Gastrocnemius medialis (tissue), 4 donors: ENCODE data around the gene ANKRD11. TPM values are rescaled to one million over a fixed set of nuclear protein-coding genes. Genes with fewer than 3 reads are reported as not detected.
A peak's percentile ranks its signal among the peaks of the same experiment; 100 is the strongest.

Source experiments
- ATAC-seq, 2 donors: fragments of 150-250 bp; one replicate each; pipeline ENCODE4 v1.9.1; 2016
- DNase-seq, 2 donors: peaks; one replicate each; pipeline ENCODE4 v3.0.0-alpha.2; 2019
- H3K27ac ChIP-seq, 4 donors: fragments of 200-600 bp; sonication (generic); 1 replicate in 1 of 4; 2 replicates in 3 of 4; pipeline ENCODE4 v1.5.1; 2016 to 2018; ENCODE audit warnings: mild to moderate bottlenecking in 2 of 4, moderate library complexity in 1 of 4
- H3K27me3 ChIP-seq, 3 donors: fragments of 200-600 bp; sonication (generic) in 2 of 3; 1 replicate in 1 of 3; 2 replicates in 2 of 3; pipeline versions ENCODE4 v1.5.1 to v1.6.0; 2016 to 2019; ENCODE audit warnings: mild to moderate bottlenecking in 1 of 3, moderate library complexity in 1 of 3
- H3K36me3 ChIP-seq, 2 donors: fragments of 200-600 bp; sonication (generic) in 1 of 2; one replicate each; pipeline ENCODE4 v1.5.1; 2017 to 2018
- H3K4me1 ChIP-seq, 2 donors: fragments of 200-600 bp; sonication (generic) in 1 of 2; one replicate each; pipeline ENCODE4 v1.5.1; 2016 to 2017; ENCODE audit warnings: mild to moderate bottlenecking in 2 of 2
- H3K4me3 ChIP-seq, 4 donors: fragments of 200-600 bp; sonication (generic) in 3 of 4; 1 replicate in 1 of 4; 2 replicates in 3 of 4; pipeline ENCODE4 v1.5.1; 2016 to 2019; ENCODE audit warnings: mild to moderate bottlenecking in 2 of 4
- H3K9me3 ChIP-seq, 3 donors: fragments of 200-600 bp; sonication (generic) in 2 of 3; 1 replicate in 1 of 3; 2 replicates in 2 of 3; pipeline ENCODE4 v1.5.1; 2016 to 2019
- CTCF ChIP-seq, 5 experiments: fragments of 450-650 bp in 3 of 5; fragments of 200-600 bp in 2 of 5; sonication (generic) in 2 of 5; IDR thresholded peaks in 4 of 5; conservative IDR thresholded peaks in 1 of 5; 1 replicate in 4 of 5; 2 replicates in 1 of 5; pipeline ENCODE4 v1.5.1; 2016 to 2019; ENCODE audit warnings: antibody characterized with exemption in 5 of 5, mild to moderate bottlenecking in 3 of 5, moderate library complexity in 3 of 5
- POLR2A ChIP-seq, 2 donors: fragments of 450-650 bp; IDR thresholded peaks; one replicate each; pipeline ENCODE4 v1.6.1; 2017; ENCODE audit warnings: antibody characterized with exemption in 2 of 2, mild to moderate bottlenecking in 2 of 2, moderate library complexity in 2 of 2
- in situ Hi-C, 4 donors: fragments of 200-750 bp; cut with MboI; loops; one replicate each; pipeline versions ENCODE4 v1.15.0 to v1.8.0; 2017; ENCODE audit warnings: low sequenced_read_pairs in 4 of 4
- intact Hi-C: fragments of 100-400 bp; cut with DNase I; formaldehyde crosslinking; loops from one replicate; pipeline ENCODE4 v1.15.1; 2023; ENCODE audit warnings: low total_unique reads
- total RNA-seq, 4 donors: library from RNA; depleted of rRNA; stranded (reverse); fragments of >200 nt; gene quantifications; one replicate each; pipeline versions ENCODE4 v1.1.0 to v1.2.3, GENCODE V29; 2016

Gene ANKRD11
- total RNA-seq, 4 donors from 2014 or later = 26.0 to 77.0 (median 55.0) TPM

- intact Hi-C loops (no loop called here), in situ Hi-C loops (no loop called here)
- no peak overlapping the region for H3K4me3 ChIP-seq
- no peaks in the 10 kb centered on the region for H3K9me3 ChIP-seq
- TF ChIP-seq POLR2A (IDR thresholded peaks at IDR 0.05) (no peak), CTCF (IDR thresholded peaks at IDR 0.05 in 4 of 5, conservative IDR thresholded peaks at IDR 0.05 in 1 of 5) (no peak)
- ATAC-seq (peak; percentile 28 to 51), DNase-seq (peak; percentile 34 to 53)
- H3K27me3 ChIP-seq = no peaks in the 10 kb centered on the region
- H3K27ac ChIP-seq = peak overlapping the region; percentile 9 to 82 (median 49)
- no peaks in the 10 kb centered on the region for H3K36me3 ChIP-seq
- peaks cover 85 to 94% of the 10 kb centered on the region in 2 donors for H3K4me1 ChIP-seq
Observed at GRCh38 chr16:89410794-89411309, 79.5 kb downstream of the ANKRD11 start.

- intact Hi-C loops = no loop called here
Observed at GRCh38 chr16:89410322-89410721, 80.0 kb downstream of the ANKRD11 start.

GRCh38 chr16:89409161-89409711 lies 81.1 kb downstream of the ANKRD11 start:
- Histone ChIP-seq H3K4me3 (no peak overlapping the region), H3K27ac (peak overlapping the region; percentile 65 to 82 (median 76)), H3K36me3 (no peaks in the 10 kb centered on the region), H3K9me3 (no peaks in the 10 kb centered on the region), H3K27me3 (no peaks in the 10 kb centered on the region), H3K4me1 (peaks cover 92 to 97% of the 10 kb centered on the region in 2 donors)
- intact Hi-C loops (loop anchor here (5.0 kb wide), 1 partner anchor 148 kb away; no protein-coding TSS in a partner anchor), in situ Hi-C loops (no loop called here)
- TF ChIP-seq POLR2A (IDR thresholded peaks at IDR 0.05) (no peak), CTCF (IDR thresholded peaks at IDR 0.05 in 4 of 5, conservative IDR thresholded peaks at IDR 0.05 in 1 of 5) (no peak)
- DNase-seq (no peak), ATAC-seq (no peak)

More at GRCh38 chr16:89410322-89410721, 80.0 kb downstream of the ANKRD11 start:
- no peaks in the 10 kb centered on the region for H3K27me3 ChIP-seq
- ATAC-seq (no peak), DNase-seq (no peak)
- H3K4me1 ChIP-seq = peaks cover 89 to 97% of the 10 kb centered on the region in 2 donors
- H3K4me3 ChIP-seq = no peak overlapping the region
- in situ Hi-C loops = no loop called here
- no peaks in the 10 kb centered on the region for H3K9me3 ChIP-seq
- TF ChIP-seq POLR2A (IDR thresholded peaks at IDR 0.05) (no peak), CTCF (IDR thresholded peaks at IDR 0.05 in 4 of 5, conservative IDR thresholded peaks at IDR 0.05 in 1 of 5) (no peak)
- no peaks in the 10 kb centered on the region for H3K36me3 ChIP-seq
- H3K27ac ChIP-seq = peak overlapping the region; percentile 9 to 82 (median 49)

GRCh38 chr16:89408315-89408714 lies 82.0 kb downstream of the ANKRD11 start:
- H3K4me3 ChIP-seq = no peak overlapping the region
- no peaks in the 10 kb centered on the region for H3K27me3 ChIP-seq
- DNase-seq (peak; percentile 26 to 81), ATAC-seq (peak; percentile 37 to 52)
- peak overlapping the region; percentile 65 to 82 (median 76) for H3K27ac ChIP-seq
- in situ Hi-C loops = no loop called here
- no peaks in the 10 kb centered on the region for H3K36me3 ChIP-seq
- intact Hi-C loops = loop anchor here (5.0 kb wide), 1 partner anchor 149 kb away; no protein-coding TSS in a partner anchor
- TF ChIP-seq POLR2A (IDR thresholded peaks at IDR 0.05) (no peak), CTCF (IDR thresholded peaks at IDR 0.05 in 4 of 5, conservative IDR thresholded peaks at IDR 0.05 in 1 of 5) (no peak)
- H3K9me3 ChIP-seq = no peaks in the 10 kb centered on the region
- H3K4me1 ChIP-seq = peaks cover 91 to 97% of the 10 kb centered on the region in 2 donors
